IMR-90 (cell line): ENCODE measurements around the gene MNDA. TPM values are rescaled to one million over a fixed set of nuclear protein-coding genes. Genes with fewer than 3 reads are reported as not detected.

ENCODE experiments used
- ATAC-seq: fragments of 200-7000 bp; cut with Tn5 transposase; 2 replicates; pipeline ENCODE4 v1.9.1; 2020; ENCODE audit warnings: low read depth, mild to moderate bottlenecking, moderate library complexity
- BruUV-seq: library from RNA; stranded (reverse); fragments of 400-500 nt; replicated peaks from 2 replicates; lab custom pipeline; 2021; lab: Mats Ljungman, UMichigan
- CTCF ChIA-PET: fragments of 300-600 bp; formaldehyde crosslinking; extraction: SDS; loops from one replicate; lab custom pipeline; 2021; ENCODE audit warnings: antibody characterized with exemption; lab: Yijun Ruan, JAX
- POLR2A ChIA-PET: fragments of 300-600 bp; sonication (Branson Sonifier 250); formaldehyde crosslinking; loops from one replicate; lab custom pipeline; 2022; ENCODE audit warnings: antibody characterized with exemption; ENCODE audit not compliant: unreplicated experiment; lab: Charles Lee
- DNase-seq: peaks from one replicate; pipeline ENCODE4 v3.0.0; 2013
- H2AFZ ChIP-seq: replicated peaks from 2 replicates; pipeline ENCODE3; 2013; ENCODE audit warnings: low read length, mild to moderate bottlenecking; ENCODE audit not compliant: poor library complexity
- H2AK5ac ChIP-seq: 2 replicates; pipeline ENCODE4 v1.6.1; 2013; ENCODE audit warnings: low read depth, low read length, inconsistent platforms
- H2AK9ac ChIP-seq: replicated peaks from 2 replicates; pipeline ENCODE3; 2013; ENCODE audit warnings: mild to moderate bottlenecking, low read depth, low read length, moderate library complexity; ENCODE audit not compliant: poor library complexity
- H2BK120ac ChIP-seq: 2 replicates; pipeline ENCODE4 v1.6.1; 2013; ENCODE audit warnings: low read depth, low read length, inconsistent platforms
- H2BK15ac ChIP-seq: 3 replicates; pipeline ENCODE4 v1.6.1; 2013; ENCODE audit warnings: low read depth, low read length, inconsistent platforms
- H2BK20ac ChIP-seq: 2 replicates; pipeline ENCODE4 v1.6.1; 2013; ENCODE audit warnings: low read depth, mild to moderate bottlenecking, inconsistent platforms, low read length, moderate library complexity
- H2BK5ac ChIP-seq: 2 replicates; pipeline ENCODE4 v1.6.1; 2013; ENCODE audit warnings: mild to moderate bottlenecking, low read depth, low read length, inconsistent platforms; ENCODE audit not compliant: poor library complexity, severe bottlenecking
- H3K14ac ChIP-seq: replicated peaks from 2 replicates; pipeline ENCODE4 v1.6.1; 2013; ENCODE audit warnings: low read depth, low read length, inconsistent platforms
- H3K18ac ChIP-seq: 2 replicates; pipeline ENCODE4 v1.6.1; 2013; ENCODE audit warnings: low read depth, low read length, control low read depth
- H3K23ac ChIP-seq: 2 replicates; pipeline ENCODE4 v1.6.1; 2013; ENCODE audit warnings: low read depth, low read length, inconsistent platforms
- H3K27ac ChIP-seq: 2 replicates; pipeline ENCODE4 v1.5.1; 2013; ENCODE audit warnings: mild to moderate bottlenecking, control low read depth, low read length; ENCODE audit not compliant: insufficient read depth
- H3K27me3 ChIP-seq: 2 replicates; pipeline ENCODE4 v1.6.1; 2013; ENCODE audit warnings: low read length; ENCODE audit not compliant: control insufficient read depth, insufficient read depth
- H3K36me3 ChIP-seq: 2 replicates; pipeline ENCODE4 v1.6.1; 2013; ENCODE audit warnings: low read length, mixed read lengths; ENCODE audit not compliant: control insufficient read depth, insufficient read depth
- H3K4ac ChIP-seq: 2 replicates; pipeline ENCODE4 v1.6.1; 2013; ENCODE audit warnings: low read depth, low read length, inconsistent platforms
- H3K4me1 ChIP-seq: 2 replicates; pipeline ENCODE4 v1.6.1; 2013; ENCODE audit warnings: low read length, mixed read lengths; ENCODE audit not compliant: control insufficient read depth, insufficient read depth
- H3K4me2 ChIP-seq: 2 replicates; pipeline ENCODE4 v1.6.1; 2013; ENCODE audit warnings: low read depth, mild to moderate bottlenecking, control low read depth, low read length, moderate library complexity
- H3K4me3 ChIP-seq: 2 replicates; pipeline ENCODE4 v1.5.1; 2013; ENCODE audit warnings: low read depth, mild to moderate bottlenecking, control low read depth, low read length, moderate library complexity; ENCODE audit not compliant: insufficient read depth
- H3K56ac ChIP-seq: 2 replicates; pipeline ENCODE4 v1.6.1; 2013; ENCODE audit warnings: low read length, inconsistent platforms; ENCODE audit not compliant: insufficient read depth; ENCODE audit errors: extremely low read depth
- H3K79me1 ChIP-seq, 2 experiments: 2 replicates each; pipeline ENCODE4 v1.6.1; 2013; ENCODE audit warnings: low read length in 2 of 2, inconsistent platforms in 1 of 2, low read depth in 1 of 2
- H3K9ac ChIP-seq: 2 replicates; pipeline ENCODE4 v1.6.1; 2013; ENCODE audit warnings: low read depth, low read length, control low read depth
- H3K9me1 ChIP-seq: 2 replicates; pipeline ENCODE4 v1.6.1; 2013; ENCODE audit warnings: low read length, inconsistent platforms; ENCODE audit not compliant: insufficient read depth
- H3K9me3 ChIP-seq: 2 replicates; pipeline ENCODE4 v1.6.1; 2013; ENCODE audit warnings: low read length; ENCODE audit not compliant: control insufficient read depth, insufficient read depth
- H4K20me1 ChIP-seq: 2 replicates; pipeline ENCODE4 v1.6.1; 2013; ENCODE audit warnings: low read length, inconsistent platforms; ENCODE audit not compliant: insufficient read depth
- H4K5ac ChIP-seq: 2 replicates; pipeline ENCODE4 v1.6.1; 2013; ENCODE audit warnings: mild to moderate bottlenecking, low read depth, low read length, control low read depth
- H4K8ac ChIP-seq, 2 experiments: 2 replicates each; pipeline ENCODE4 v1.6.1; 2013; ENCODE audit warnings: low read depth in 2 of 2, low read length in 2 of 2, control low read depth in 1 of 2, inconsistent platforms in 1 of 2
- H4K91ac ChIP-seq: 2 replicates; pipeline ENCODE4 v1.6.1; 2013; ENCODE audit warnings: low read depth, low read length, inconsistent platforms; ENCODE audit not compliant: insufficient read depth
- CHD1 ChIP-seq: IDR thresholded peaks from 2 replicates; pipeline ENCODE4 v1.6.1; 2012; ENCODE audit warnings: low read depth, low read length, improper control_type of control experiment
- CTCF ChIP-seq: conservative IDR thresholded peaks from 2 replicates; pipeline ENCODE4 v1.5.1; 2012; ENCODE audit warnings: mild to moderate bottlenecking, low read depth, low read length, improper control_type of control experiment
- ELK1 ChIP-seq: fragments of 150-350 bp; IDR thresholded peaks from 2 replicates; pipeline ENCODE4 v1.6.1; 2016; ENCODE audit warnings: low read depth, mild to moderate bottlenecking, low read length, moderate library complexity, borderline replicate concordance
- FOS ChIP-seq: fragments of 150-350 bp; IDR thresholded peaks from 2 replicates; pipeline ENCODE4 v1.6.1; 2016; ENCODE audit warnings: low read depth, low read length
- MAFK ChIP-seq: IDR thresholded peaks from 2 replicates; pipeline ENCODE4 v1.6.1; 2012; ENCODE audit warnings: low read depth, low read length, improper control_type of control experiment
- MAZ ChIP-seq: IDR thresholded peaks from 2 replicates; pipeline ENCODE4 v1.6.1; 2012; ENCODE audit warnings: low read depth, mild to moderate bottlenecking, low read length, improper control_type of control experiment, moderate library complexity, borderline replicate concordance
- NFE2L2 ChIP-seq: fragments of 150-350 bp; IDR thresholded peaks from 2 replicates; pipeline ENCODE4 v1.6.1; 2016; ENCODE audit warnings: low read depth, mild to moderate bottlenecking, low read length
- POLR2A ChIP-seq: IDR thresholded peaks from 2 replicates; pipeline ENCODE4 v1.6.1; 2012; ENCODE audit warnings: mild to moderate bottlenecking, low read depth, low read length
- RAD21 ChIP-seq: IDR thresholded peaks from 2 replicates; pipeline ENCODE4 v1.6.1; 2012; ENCODE audit warnings: low read length, improper control_type of control experiment
- RCOR1 ChIP-seq: IDR thresholded peaks from 2 replicates; pipeline ENCODE4 v1.6.1; 2012; ENCODE audit warnings: mild to moderate bottlenecking, low read length, improper control_type of control experiment; ENCODE audit not compliant: insufficient replicate concordance
- USF2 ChIP-seq: fragments of 150-350 bp; IDR thresholded peaks from 2 replicates; pipeline ENCODE4 v1.6.1; 2017; ENCODE audit warnings: mild to moderate bottlenecking, antibody characterized with exemption, low read length, low read depth
- WGBS, 2 experiments: methylation state at CpG; one replicate each; pipeline versions ENCODE4 v1.1.5 to v1.1.7; 2013; ENCODE audit warnings: missing lambda C conversion rate in 2 of 2; ENCODE audit not compliant: insufficient read length in 1 of 2; ENCODE audit errors: extremely low coverage in 2 of 2; 5-methylcytosine and 5-hydroxymethylcytosine counted together
- dilution Hi-C: fragments of 300-500 bp; cut with HindIII; formaldehyde crosslinking; loops from one replicate; pipeline ENCODE4 v1.14.3; 2018; ENCODE audit warnings: low sequenced_read_pairs; ENCODE audit not compliant: unreplicated experiment
- in situ Hi-C: fragments of 300-500 bp; cut with MboI; formaldehyde crosslinking; loops from 3 replicates; pipeline ENCODE4 v1.14.3; 2019; ENCODE audit warnings: low sequenced_read_pairs, inconsistent platforms, mixed read lengths
- intact Hi-C: fragments of 100-400 bp; cut with micrococcal nuclease; formaldehyde crosslinking; loops from 2 replicates; pipeline ENCODE4 v1.10.0; 2022
- polyA plus RNA-seq, 3 experiments: library from polyadenylated mRNA; depleted of rRNA; stranded (reverse); fragments of >200 nt; gene quantifications; 2 replicates each; pipeline ENCODE4 v1.2.3, GENCODE V29; 2012; ENCODE audit warnings: low replicate concordance in 1 of 3
- total RNA-seq: library from RNA; depleted of rRNA; stranded (reverse); fragments of >200 nt; gene quantifications from 2 replicates; pipeline ENCODE4 v1.2.3, GENCODE V29; 2012

Gene MNDA
- total and polyA plus RNA-seq, 2 of the 4 experiments (the other 2 are of a cell fraction), result not detected

- intact Hi-C loops (no loop called here), dilution Hi-C loops (no loop called here), in situ Hi-C loops (no loop called here)
- no peak overlapping the region for H4K8ac ChIP-seq
- H3K36me3 ChIP-seq, result no peaks in the 10 kb centered on the region
- H2AK9ac ChIP-seq, result no peak overlapping the region
- ChIA-PET POLR2A (no interaction called here), CTCF (no interaction called here)
- no peak overlapping the region for H3K4me2 ChIP-seq
- no peak overlapping the region for H4K91ac ChIP-seq
- H2BK120ac ChIP-seq, result no peak overlapping the region
- no peak for DNase-seq
- H2BK20ac ChIP-seq, result no peak overlapping the region
- no peaks in the 10 kb centered on the region for H4K20me1 ChIP-seq
- no peak overlapping the region for H3K56ac ChIP-seq
- no peak overlapping the region for H2AFZ ChIP-seq
- whole genome bisulfite sequencing, 2 experiments, result no CpG with 5 or more reads among the region's 3 CpGs
- no peak overlapping the region for H3K23ac ChIP-seq
- H3K9me1 ChIP-seq, result no peaks in the 10 kb centered on the region; the same call in 1 of the 2 replicates
- no peaks in the 10 kb centered on the region; the same call in 1 of the 2 replicates for H3K9me3 ChIP-seq
- no peaks in the 10 kb centered on the region for H3K4me1 ChIP-seq
- no peak overlapping the region for H3K9ac ChIP-seq
- H3K27me3 ChIP-seq, result no peaks in the 10 kb centered on the region
- no peak overlapping the region for H3K27ac ChIP-seq
- no peak overlapping the region for H3K14ac ChIP-seq
- H3K4ac ChIP-seq, result no peak overlapping the region
- H2BK15ac ChIP-seq, result no peak overlapping the region
- no peak overlapping the region for H2BK5ac ChIP-seq
- H2AK5ac ChIP-seq, result no peak overlapping the region
- BruUV-seq, result no TSS peak
- no peak overlapping the region for H3K4me3 ChIP-seq
- H3K79me1 ChIP-seq, result no peaks in the 10 kb centered on the region
- no peak overlapping the region for H3K18ac ChIP-seq
- TF ChIP-seq ELK1, result no peak
- no peak for TF ChIP-seq USF2
- TF ChIP-seq MAZ, result no peak
- no peak for TF ChIP-seq MAFK
- TF ChIP-seq RAD21, result no peak
- TF ChIP-seq CHD1, result no peak
- TF ChIP-seq NFE2L2, result no peak
- no peak for TF ChIP-seq POLR2A
- TF ChIP-seq CTCF, result no peak
- no peak for TF ChIP-seq FOS
- no peak for TF ChIP-seq RCOR1
- no peak overlapping the region for H4K5ac ChIP-seq
- no peak for ATAC-seq
Observed at GRCh38 chr1:158813164-158813563, 18.0 kb upstream of the MNDA start.
